Osteoblast (primary cell): ENCODE measurements around the gene ADAMTSL1. TPM values are rescaled to one million over a fixed set of nuclear protein-coding genes. Genes with fewer than 3 reads are reported as not detected.

Source experiments
- DNase-seq: peaks from one replicate; pipeline ENCODE4 v3.0.0; 2011; ENCODE audit warnings: low spot score, mixed read lengths; ENCODE audit not compliant: insufficient read length; ENCODE audit errors: missing footprints
- H2AFZ ChIP-seq: 2 replicates; pipeline ENCODE4 v1.6.0; 2011; ENCODE audit warnings: mild to moderate bottlenecking, low read length
- H3K27ac ChIP-seq: 2 replicates; pipeline ENCODE4 v1.5.1; 2011; ENCODE audit warnings: mild to moderate bottlenecking, low read depth, low read length, moderate library complexity
- H3K27me3 ChIP-seq: 2 replicates; pipeline ENCODE4 v1.6.0; 2012; ENCODE audit warnings: mild to moderate bottlenecking, control low read depth, inconsistent platforms, low read length, moderate library complexity; ENCODE audit not compliant: insufficient read depth
- H3K36me3 ChIP-seq: 2 replicates; pipeline ENCODE4 v1.5.1; 2011; ENCODE audit warnings: mild to moderate bottlenecking, low read length, control low read depth, moderate library complexity; ENCODE audit not compliant: insufficient read depth
- H3K4me1 ChIP-seq: 2 replicates; pipeline ENCODE4 v1.5.1; 2011; ENCODE audit warnings: mild to moderate bottlenecking, low read length, control low read depth, moderate library complexity; ENCODE audit not compliant: insufficient read depth
- H3K4me2 ChIP-seq: 2 replicates; pipeline ENCODE4 v1.6.0; 2011; ENCODE audit warnings: mild to moderate bottlenecking, low read length; ENCODE audit not compliant: insufficient read depth
- H3K4me3 ChIP-seq: fragments of 200-600 bp; sonication (generic); 3 replicates; pipeline ENCODE4 v1.5.1; 2012; ENCODE audit warnings: mild to moderate bottlenecking, low read length, inconsistent platforms; ENCODE audit not compliant: insufficient read depth
- H3K79me2 ChIP-seq: 2 replicates; pipeline ENCODE4 v1.6.0; 2012; ENCODE audit warnings: mild to moderate bottlenecking, low read length, control low read depth, inconsistent platforms; ENCODE audit not compliant: insufficient read depth
- H3K9me3 ChIP-seq: 2 replicates; pipeline ENCODE4 v1.5.1; 2011; ENCODE audit warnings: low read depth, low read length, control low read depth
- H4K20me1 ChIP-seq: 2 replicates; pipeline ENCODE4 v1.6.0; 2012; ENCODE audit warnings: mild to moderate bottlenecking, low read length, control low read depth; ENCODE audit not compliant: insufficient read depth
- CTCF ChIP-seq: IDR thresholded peaks from 2 replicates; pipeline ENCODE4 v1.5.1; 2011; ENCODE audit warnings: mild to moderate bottlenecking, low read depth, low read length, moderate library complexity; ENCODE audit errors: extremely low read depth
- total RNA-seq: library from RNA; depleted of rRNA; stranded (reverse); fragments of >200 nt; gene quantifications from 2 replicates; pipeline ENCODE4 v1.2.3, GENCODE V29; 2012

ADAMTSL1 gene
- total RNA-seq, 1 donor = 54.3 TPM

- Histone ChIP-seq H3K79me2 (no peaks in the 10 kb centered on the region), H3K9me3 (no peaks in the 10 kb centered on the region), H3K4me2 (peak overlapping the region; percentile 18), H4K20me1 (no peaks in the 10 kb centered on the region), H3K27me3 (no peaks in the 10 kb centered on the region), H3K4me3 (no peak overlapping the region), H3K36me3 (no peaks in the 10 kb centered on the region), H2AFZ (no peak overlapping the region), H3K27ac (peak overlapping the region; percentile 77), H3K4me1 (peaks cover 44% of the 10 kb centered on the region)
- DNase-seq = no peak
- TF ChIP-seq CTCF = no peak
These were observed 44.9 kb upstream of the ADAMTSL1 start for GRCh38 chr9:18429070-18429469.

- H3K27ac ChIP-seq = no peak overlapping the region
- peaks cover 48% of the 10 kb centered on the region for H3K4me1 ChIP-seq
- no peaks in the 10 kb centered on the region for H3K27me3 ChIP-seq
- TF ChIP-seq CTCF = no peak
- DNase-seq = no peak
- no peaks in the 10 kb centered on the region for H3K36me3 ChIP-seq
- no peak overlapping the region for H3K4me2 ChIP-seq
- H4K20me1 ChIP-seq = no peaks in the 10 kb centered on the region
- no peaks in the 10 kb centered on the region for H3K9me3 ChIP-seq
- no peak overlapping the region for H3K4me3 ChIP-seq
- no peaks in the 10 kb centered on the region for H3K79me2 ChIP-seq
- H2AFZ ChIP-seq = no peak overlapping the region
These were observed 40.3 kb upstream of the ADAMTSL1 start for GRCh38 chr9:18433620-18434019.

- peaks cover 37% of the 10 kb centered on the region for H3K4me1 ChIP-seq
- no peaks in the 10 kb centered on the region for H4K20me1 ChIP-seq
- peak overlapping the region; percentile 70 for H3K4me3 ChIP-seq
- peak overlapping the region; percentile 95 for H2AFZ ChIP-seq
- no peak for TF ChIP-seq CTCF
- peak; percentile 46 for DNase-seq
- no peaks in the 10 kb centered on the region for H3K9me3 ChIP-seq
- H3K36me3 ChIP-seq = no peaks in the 10 kb centered on the region
- no peaks in the 10 kb centered on the region for H3K27me3 ChIP-seq
- H3K79me2 ChIP-seq = no peaks in the 10 kb centered on the region
- peak overlapping the region; percentile 82 for H3K27ac ChIP-seq
- peak overlapping the region; percentile 82 for H3K4me2 ChIP-seq
These were observed 36.4 kb upstream of the ADAMTSL1 start for GRCh38 chr9:18437315-18438201.

GRCh38 chr9:18438300-18438925 is 35.5 kb upstream of the ADAMTSL1 start:
- H3K4me2 ChIP-seq = peak overlapping the region; percentile 82
- peak overlapping the region; percentile 70 for H3K4me3 ChIP-seq
- peak; percentile 29 for DNase-seq
- no peaks in the 10 kb centered on the region for H3K9me3 ChIP-seq
- H3K4me1 ChIP-seq = peaks cover 43% of the 10 kb centered on the region
- no peaks in the 10 kb centered on the region for H4K20me1 ChIP-seq
- no peaks in the 10 kb centered on the region for H3K79me2 ChIP-seq
- peak overlapping the region; percentile 95 for H2AFZ ChIP-seq
- TF ChIP-seq CTCF = peak; percentile 28
- no peaks in the 10 kb centered on the region for H3K36me3 ChIP-seq
- H3K27me3 ChIP-seq = no peaks in the 10 kb centered on the region
- H3K27ac ChIP-seq = peak overlapping the region; percentile 82
